Epithelial cell of prostate (primary cell): ENCODE measurements around the gene LRRC74A.

ENCODE experiments used
- DNase-seq: peaks from one replicate; pipeline ENCODE4 v3.0.0-alpha.2; 2011; ENCODE audit warnings: low read depth, low spot score
- H3K27ac ChIP-seq: fragments of 450-650 bp; 2 replicates; pipeline ENCODE4 v1.5.1; 2017; ENCODE audit warnings: mild to moderate bottlenecking

LRRC74A gene

DNA sequence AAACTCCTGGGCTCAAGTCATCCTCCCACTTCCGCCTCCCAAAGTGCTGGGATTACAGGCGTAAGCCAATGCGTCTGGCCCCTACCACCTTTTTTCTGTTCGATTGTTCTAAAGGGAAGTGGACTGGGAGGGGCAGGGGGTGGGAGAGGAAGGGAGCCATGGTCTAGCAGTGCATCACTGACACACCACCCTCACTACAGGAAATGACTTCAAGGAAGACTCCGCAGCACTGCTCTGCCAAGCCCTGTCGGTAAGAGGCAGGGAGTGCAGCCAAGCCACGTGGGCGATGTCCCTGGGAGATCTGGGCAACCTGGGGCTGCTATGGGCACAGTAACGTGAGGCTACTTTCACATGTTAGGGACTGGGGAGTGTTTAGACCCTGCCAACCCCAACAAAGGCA, 18.0 kb downstream of the LRRC74A start:
- no peak for DNase-seq

DNA sequence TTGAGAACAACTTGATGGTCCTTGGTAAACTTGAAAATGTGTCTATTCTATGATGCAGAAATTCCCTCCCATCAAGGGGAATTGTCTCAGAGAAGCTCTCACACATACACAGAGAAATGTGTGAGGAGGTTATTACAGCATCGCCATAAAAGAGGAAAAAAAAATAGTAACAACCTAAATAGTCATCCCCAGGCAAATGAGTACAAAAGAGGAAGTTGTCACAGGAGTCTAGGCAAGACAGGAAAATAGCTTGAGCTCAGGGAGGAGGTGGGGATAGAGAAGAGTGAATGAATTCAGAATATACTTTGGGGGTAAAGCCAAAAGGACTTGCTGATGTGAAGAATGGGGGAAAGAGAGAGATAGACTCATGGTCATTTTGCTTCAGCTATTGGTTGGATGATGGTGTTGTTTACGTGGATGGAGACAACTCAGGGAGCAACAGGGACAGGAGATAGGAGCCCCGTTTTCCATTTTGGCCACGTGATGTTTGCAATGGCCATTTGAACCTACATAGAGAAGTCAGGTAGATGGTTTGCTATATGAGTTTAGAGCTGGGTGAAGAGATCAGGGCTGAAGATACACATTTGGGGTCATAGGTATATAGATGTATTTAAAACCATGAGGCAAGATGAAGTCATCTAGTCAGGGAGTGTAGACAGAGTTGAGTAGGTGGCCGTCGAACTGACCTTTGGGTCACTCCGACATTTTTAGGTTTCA, 20.3 kb downstream of the LRRC74A start:
- no peak for DNase-seq

More for the DNA sequence above, 18.0 kb downstream of the LRRC74A start:
- H3K27ac ChIP-seq, result no peak overlapping the region

DNA sequence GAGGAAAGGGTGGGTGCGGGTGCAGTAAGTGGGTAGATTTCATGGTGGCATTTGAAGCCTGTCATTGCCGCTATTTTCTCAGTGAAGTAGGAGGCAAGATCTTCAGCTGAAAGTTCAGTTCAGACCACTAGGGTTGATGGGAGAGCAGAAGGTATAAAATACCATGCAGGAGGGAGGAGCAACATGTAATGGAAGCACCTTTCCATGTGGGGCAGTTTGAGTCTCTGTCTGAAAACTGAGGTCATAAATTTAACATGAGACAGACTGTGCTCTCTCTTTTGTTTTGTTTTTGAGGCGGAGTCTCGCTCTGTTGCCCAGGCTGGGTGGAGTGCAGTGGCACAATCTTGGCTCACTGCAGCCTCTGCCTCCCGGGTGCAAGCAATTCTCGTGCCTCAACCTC, 22.7 kb downstream of the LRRC74A start:
- H3K27ac ChIP-seq, result no peak overlapping the region
- DNase-seq, result no peak

More for the DNA sequence above, 20.3 kb downstream of the LRRC74A start:
- H3K27ac ChIP-seq, result no peak overlapping the region

DNA sequence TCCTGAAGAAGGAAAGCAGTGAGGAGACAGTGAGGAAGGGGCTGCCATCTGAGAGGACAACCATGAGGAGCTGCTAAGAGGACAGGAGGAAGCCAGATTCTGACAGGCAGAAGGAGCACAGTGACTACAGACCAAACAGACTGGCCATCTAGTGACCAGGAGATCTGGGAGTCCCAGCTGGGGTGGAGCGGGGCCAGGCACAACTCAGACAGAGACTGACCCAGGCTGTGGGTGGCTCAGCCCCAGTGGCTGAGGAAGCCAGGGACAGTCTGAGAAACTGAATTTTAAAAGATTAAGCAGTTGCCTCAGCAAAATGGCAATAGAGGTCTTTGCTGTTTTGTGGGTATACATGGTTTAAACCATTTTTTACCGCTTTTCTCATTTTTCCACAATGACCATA, 28.9 kb downstream of the LRRC74A start:
- no peak for DNase-seq
- H3K27ac ChIP-seq, result no peak overlapping the region

DNA sequence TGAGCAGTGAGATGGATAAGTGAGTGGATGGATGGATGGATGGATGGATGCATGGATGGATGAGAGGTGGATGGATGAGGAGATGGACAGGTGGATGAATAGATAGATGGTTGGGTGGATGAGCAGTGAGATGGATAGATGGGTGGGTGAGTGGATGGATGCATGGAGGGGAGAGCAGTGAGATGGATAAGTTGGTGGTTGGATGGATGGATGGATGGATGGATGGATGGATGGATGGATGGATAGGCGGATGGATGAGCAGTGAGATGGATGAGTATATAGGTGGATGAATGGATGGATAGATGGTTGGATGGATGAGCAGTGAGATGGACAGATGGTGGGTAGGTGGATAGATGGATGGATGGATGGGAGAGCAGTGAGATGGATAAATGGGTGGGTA, 30.6 kb downstream of the LRRC74A start:
- no peak for DNase-seq
- no peak overlapping the region for H3K27ac ChIP-seq

DNA sequence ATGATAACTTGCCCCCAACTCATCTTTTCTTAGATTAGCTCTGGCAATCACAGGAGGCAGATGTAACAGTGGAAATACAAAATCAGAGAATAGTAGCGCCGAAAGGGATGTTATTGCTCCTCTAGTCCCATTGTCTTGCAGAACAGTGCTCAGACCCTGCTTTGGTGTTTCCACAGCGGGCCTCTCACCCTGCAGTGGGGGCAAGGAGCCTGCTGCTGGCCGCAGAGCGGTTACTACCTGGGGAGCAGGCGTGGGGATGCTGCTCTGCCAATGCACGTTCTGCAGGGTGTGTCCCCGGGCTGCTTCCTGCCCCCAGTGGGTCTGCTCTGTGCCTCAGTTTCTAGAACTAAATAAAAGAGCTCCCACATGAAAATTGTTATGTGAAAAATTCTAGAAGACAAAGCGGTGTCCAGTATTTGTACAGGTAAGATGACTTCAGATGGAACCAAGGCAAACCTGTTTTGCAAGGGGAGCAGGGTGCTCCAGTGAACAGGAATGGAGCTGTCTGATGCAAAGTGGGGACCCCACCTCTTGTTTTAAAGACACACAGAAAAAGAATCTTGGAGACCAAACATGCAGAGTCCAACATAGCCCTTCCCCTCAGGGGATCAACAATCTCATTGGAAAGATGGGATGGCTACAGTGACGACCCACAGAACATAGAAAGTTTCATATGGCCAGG, 35.5 kb downstream of the LRRC74A start:
- no peak for DNase-seq
- no peak overlapping the region for H3K27ac ChIP-seq

DNA sequence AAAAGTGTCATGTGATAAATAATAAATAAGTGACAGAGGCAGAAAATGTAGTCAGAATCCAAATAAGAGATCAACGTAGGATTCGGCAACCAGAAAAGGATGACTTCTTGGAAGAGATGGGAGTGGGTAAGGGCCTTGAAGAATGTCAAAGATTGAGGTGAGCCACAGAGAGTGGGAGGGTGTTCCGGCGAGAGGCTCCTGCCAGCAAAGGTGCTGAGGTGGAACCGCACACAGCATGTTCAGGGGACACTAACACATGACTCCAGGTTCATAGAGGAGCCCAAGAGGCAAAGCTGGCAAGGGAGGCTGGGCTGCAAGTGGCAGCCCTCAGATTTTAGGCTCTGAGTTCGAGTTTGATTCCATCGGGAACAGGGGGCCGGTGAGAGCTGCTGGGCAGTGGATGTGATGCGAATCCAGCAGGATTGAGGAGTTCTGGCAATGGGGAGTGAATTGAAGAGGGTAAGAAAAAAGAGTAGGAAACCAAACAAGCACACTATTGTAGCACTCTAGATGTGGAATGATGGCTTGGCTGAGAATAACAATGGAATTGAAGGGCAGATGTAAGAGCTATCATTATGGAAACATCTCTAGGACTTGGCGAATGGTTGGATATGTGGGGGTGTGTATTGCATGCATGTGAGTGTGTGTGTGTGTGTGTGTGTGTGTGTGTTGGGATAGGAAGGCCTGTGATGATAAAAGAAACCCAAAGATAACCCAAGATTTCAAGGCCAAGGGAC, 36.5 kb downstream of the LRRC74A start:
- no peak overlapping the region for H3K27ac ChIP-seq
- no peak for DNase-seq

DNA sequence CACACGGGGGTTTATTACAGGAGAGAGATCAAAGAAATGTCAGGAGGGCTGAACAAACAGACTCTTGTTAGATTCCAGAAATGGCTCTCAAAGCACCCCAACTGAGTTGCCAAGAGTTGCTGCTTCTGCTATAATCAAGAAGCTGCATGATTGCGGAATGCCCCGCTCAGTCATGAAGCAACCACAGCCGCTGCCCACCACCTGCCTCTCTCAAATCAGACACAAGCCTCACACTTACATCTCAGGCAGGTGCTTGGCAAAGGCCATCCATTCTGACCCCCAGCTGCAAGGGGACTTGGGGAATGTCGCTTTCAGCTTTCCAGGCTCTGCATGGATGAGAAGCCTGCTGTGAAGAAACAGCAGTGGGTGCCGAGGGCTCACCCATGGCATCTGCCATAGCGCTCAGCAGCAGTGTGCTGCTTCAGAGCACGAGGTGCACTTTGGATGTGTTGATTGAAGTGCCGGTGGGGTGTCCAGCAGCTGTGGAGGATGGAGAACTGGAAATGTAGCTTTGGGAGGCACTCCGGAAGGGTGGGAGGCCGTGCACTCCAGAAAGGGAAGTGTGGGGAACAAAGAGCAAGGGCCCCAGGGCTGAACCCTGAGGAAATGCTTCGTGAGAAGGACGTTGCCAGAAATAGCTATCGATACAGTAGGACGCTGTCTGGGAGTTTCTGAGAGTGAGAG, 37.7 kb downstream of the LRRC74A start:
- no peak for DNase-seq
- no peak overlapping the region for H3K27ac ChIP-seq

DNA sequence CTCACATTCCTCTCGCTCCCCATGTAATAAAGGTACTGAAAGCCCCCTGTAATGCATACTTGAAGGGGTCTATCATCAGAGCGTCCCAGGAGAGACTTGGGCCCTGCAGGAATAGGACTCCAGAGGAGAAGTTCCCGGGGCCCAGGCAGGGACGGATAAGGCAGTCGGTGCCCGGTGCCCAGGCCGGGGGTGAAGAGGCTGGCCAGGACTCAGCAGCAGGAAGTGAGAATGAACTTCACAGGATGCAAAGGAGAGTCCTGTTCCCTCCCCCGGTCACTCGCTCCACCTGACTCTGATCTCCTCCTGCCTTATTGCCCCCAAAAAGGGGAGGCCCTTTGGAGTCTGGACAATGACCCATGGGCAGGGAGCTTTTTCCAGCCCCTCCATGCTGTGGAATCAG, 40.2 kb downstream of the LRRC74A start:
- H3K27ac ChIP-seq, result no peak overlapping the region
- DNase-seq, result no peak

DNA sequence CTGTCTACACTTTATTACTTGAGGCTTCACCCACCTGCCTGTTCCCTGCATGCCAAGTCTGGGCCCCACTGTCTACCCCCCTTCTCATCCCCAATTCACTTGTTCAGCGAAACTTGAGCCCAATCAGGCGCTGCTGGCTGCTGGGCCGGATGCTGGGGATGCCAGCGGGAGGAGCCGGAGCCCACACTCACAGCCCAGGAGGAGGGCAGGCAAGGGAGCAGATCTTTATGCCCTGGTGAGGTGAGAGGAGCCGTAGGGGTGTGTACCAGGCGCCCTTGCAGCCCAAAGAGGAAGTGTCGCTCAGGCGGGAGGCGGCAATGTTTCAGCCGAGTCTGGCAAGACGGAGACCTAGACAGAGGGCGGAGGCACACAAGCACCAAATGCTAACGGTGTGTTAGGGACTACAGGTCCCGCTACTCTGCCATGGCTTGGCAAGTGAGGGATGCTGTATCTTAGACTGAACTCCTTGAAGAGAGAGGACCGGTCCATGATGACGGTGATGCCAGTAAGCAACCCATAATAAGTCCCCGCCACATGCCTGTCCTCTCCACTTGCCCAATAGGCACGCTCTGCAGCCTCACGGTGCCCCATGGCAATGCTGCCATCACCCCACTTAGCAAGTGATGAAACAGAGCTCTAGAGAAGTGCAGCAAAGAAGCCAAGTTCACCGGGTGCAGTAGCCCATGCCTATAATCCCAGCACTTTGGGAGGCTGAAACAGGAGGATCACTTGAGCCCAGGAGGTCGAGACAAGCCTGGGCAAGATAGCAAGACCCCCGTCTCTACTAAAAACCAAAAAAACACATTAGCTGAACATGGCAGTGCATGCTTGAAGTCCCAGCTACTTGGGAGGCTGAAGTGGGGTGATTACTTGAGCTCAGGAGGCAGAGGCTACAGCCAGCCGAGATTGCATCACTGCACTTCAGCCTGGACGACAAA, 41.6 kb downstream of the LRRC74A start:
- no peak for DNase-seq
- H3K27ac ChIP-seq, result no peak overlapping the region

DNA sequence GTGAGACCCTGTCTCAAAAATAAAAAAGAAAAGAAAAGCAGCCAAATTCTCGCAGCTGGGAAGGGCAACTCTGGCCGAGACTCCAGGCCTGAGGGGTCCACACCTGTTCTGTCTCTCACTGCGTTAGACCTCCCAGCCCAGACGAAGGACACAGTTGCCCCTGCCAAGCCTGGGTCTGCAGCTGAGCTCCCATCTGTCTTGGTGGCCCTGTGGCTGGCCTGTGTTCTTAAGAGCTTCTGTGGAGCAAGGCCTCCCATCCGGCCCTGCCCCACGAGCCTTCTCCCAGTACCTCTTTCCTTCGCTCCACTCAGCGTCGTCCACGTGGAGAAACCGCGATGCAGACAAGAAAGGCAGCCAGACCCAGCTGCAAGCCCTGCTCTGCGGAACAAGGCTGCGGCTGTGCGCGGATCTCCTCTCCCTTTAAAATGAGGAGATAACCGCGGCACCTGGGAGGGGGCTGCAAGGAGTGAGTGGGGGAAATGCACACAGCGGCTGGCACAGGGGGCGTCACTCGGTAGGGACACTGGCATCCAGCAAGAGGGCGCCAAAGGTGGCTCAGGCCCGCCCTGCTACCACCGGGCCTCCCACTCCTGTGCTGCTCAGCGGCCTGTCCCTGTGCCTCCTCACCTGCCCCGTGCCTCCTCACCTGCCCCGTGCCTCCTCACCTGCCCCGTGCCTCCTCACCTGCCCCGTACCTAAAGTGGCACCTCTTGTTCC, 42.4 kb downstream of the LRRC74A start:
- no peak overlapping the region for H3K27ac ChIP-seq
- no peak for DNase-seq

DNA sequence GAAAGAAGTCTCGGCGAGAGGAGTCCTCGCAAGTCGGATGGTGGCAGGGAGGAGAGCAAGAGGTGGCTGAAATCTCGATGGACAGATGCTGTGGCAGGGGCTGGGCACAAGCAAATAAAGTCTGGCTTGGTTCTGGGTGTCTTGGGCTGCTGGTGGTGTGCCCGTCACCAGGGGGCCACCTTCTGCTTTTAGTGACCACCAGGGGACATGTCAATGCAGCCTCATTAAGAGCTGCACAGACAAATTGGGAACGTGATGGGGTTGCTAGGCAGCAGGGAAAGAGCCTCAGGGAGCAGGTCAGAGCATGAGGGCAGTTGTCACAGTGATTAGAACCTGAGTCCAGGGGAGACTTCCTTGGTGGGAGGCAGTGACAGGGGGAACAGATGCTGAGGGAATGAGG, 44.0 kb downstream of the LRRC74A start:
- no peak for DNase-seq
- no peak overlapping the region for H3K27ac ChIP-seq

DNA sequence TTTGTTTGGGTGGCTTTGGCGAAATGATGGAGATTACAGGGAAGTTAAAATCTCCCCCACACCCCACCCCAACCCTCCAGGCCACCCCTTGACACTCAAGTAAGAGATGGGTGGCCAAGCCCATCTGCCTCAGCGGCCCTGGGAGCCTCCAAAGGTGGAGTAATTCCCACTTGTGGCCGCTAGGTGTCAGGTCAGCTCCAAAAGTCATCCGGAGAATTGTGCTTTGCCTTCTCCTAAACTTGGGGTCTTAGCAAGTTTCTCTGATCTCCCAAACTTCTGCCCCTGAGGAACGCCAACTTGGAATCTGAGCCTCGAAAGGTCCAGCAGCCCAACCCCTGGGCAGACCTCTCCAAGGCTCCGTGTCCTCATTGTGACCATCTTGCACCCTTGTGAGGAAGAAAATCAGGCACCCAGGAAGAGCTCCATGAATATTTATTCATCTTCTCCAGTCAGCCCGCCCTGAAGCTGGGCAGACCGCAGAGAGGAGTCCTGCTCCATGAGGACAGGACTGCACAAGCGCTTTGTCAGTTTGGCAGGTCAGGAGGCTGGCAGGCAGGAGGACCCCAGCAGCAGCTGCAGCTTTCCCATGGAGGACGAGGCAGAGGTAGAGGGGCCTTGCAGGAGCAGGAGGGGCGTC, 46.7 kb downstream of the LRRC74A start:
- no peak overlapping the region for H3K27ac ChIP-seq
- DNase-seq, result no peak

DNA sequence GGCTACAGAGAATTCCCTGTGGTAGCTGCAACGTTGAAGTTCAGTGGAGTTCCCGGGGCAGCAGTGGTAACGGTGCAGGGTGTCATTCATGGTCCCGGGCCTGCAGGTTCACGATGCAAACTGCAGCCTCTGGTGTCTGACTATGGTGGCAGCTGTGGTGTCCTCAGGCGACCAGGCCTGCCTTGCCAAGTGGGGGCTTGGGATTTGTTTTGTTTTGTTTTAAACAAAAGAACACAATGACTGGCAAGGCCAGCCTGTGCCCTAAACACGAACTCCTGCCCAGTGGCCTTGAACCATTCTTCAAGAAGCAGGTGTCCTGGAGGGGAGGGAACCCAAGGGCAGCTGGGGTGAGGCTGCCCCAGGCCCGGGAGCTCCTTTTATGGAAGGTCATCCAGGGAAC, 48.5 kb downstream of the LRRC74A start:
- no peak overlapping the region for H3K27ac ChIP-seq
- no peak for DNase-seq

DNA sequence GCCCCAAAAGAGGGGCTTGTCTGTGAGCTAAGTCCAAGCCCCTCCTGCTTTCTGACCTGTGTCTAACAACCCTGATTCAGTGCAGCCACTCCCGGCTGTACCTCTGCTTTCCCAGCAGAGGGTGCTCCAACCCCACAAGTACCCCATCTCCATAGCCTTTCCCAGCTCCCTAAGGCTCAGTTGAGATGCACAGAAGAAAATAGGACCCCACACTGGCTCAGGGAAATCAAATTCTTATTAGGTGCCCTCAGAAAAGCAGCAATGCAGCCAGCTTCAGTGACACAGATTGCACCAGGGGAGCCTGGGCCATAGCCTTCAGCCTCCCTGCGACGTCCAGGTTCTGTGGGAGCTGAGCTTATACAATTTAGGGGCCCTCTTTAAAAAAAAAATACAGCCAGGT, 49.9 kb downstream of the LRRC74A start:
- DNase-seq, result peak; percentile 16
- no peak overlapping the region for H3K27ac ChIP-seq

DNA sequence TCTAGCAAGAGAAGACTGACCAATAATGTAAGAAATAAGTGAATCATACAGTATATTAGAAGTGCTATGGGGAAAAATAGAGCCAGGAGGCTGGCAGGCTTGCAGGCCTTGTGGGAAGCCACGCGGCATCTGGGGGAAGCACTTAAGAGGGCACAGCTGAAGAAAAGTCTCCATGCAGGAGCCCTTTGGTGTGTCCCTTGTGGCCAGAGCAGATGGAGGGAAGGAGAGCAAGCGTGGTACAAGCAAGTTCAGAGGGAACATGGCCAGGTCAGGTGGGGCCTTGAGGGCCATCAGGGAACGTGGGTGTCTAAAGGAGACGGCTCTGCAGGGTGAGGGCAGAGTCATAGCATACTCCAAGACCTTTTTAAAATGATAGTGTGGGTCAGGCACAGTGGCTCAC, 51.7 kb downstream of the LRRC74A start:
- no peak overlapping the region for H3K27ac ChIP-seq
- DNase-seq, result no peak

DNA sequence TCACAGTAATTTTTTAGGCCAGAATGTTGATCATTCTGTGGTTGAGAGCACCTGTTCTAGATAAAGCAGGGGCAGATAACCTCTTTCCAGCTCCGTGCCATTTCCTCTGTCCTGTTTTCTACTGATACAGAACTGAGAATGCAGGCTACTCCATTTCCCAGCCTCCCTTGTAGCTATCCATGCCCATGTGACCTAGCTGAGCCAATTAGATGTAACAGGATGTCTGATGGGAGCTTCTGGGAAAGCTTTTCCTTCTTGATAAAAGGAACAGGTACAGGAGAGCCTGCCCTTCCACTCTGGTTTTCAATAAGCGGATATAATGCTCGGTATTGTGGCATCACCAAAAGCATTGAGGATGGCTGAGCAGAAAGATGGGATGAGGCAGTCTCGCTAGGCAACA, 54.2 kb downstream of the LRRC74A start:
- no peak overlapping the region for H3K27ac ChIP-seq
- no peak for DNase-seq

DNA sequence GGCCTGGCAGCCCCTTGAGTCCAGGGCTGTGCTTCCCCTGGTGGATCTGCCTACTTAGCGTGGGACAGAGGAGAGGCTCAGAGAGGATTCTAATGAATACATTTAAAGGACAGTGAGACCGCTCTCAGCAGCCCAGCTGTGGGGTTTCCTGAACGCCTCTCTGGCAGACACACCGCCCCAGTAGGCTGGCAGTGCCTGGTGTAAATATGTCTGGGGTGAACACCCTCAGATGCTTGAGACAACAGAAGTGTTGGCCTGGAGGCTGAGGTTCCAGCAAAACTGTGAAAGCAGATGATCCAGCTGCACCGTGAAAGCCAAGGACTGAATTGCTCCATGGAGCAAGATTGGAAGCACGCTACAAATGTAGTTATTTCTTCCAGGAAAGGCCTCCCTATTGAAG, 55.1 kb downstream of the LRRC74A start:
- no peak for DNase-seq

DNA sequence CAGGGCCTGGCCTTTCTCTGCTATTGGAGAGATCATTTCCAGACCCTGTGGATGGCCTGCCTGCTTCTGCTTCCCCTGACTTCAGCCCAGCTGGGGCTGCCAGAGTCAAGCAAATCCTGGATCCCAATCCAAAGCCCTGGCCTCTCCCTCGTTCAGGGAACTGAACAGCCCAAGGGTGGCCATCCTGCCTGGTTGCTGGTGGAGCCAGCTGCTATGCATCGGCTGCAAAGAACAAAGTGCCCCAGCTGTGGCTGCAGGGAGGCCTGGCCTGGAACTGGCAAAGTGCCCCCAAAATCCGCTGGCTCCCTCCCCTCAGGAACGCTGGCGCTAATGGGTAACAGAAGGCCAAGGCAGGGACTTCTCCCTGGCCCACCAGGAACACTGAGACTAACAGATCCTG, 56.4 kb downstream of the LRRC74A start:
- no peak for DNase-seq
- no peak overlapping the region for H3K27ac ChIP-seq

More for the DNA sequence above, 55.1 kb downstream of the LRRC74A start:
- H3K27ac ChIP-seq, result no peak overlapping the region
